ENCODE results near the gene MSL2. TPM values are rescaled to one million over a fixed set of nuclear protein-coding genes. Genes with fewer than 3 reads are reported as not detected.

Gene MSL2
- total RNA-seq, 2 experiments from 2014 or later = 27.1 to 55.6 TPM

DNA sequence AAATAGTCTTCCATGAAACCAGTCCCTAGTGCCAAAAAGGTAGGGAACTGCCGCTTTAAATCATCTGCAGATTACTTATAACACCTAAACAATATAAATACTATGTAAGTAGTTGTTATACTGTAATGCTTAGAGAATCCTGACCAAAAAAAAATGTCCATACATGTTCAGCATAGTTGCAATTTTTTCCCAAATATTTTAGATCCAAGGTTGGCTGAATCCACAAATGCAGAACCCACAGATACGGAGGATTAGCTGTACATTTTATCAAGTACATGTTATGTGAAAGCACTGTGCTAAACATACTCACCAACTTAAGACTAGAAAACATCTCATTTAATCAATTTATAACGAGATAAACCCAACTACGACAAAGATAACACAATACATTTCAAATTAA lies 9.3 kb downstream of the MSL2 start:
- CTCF ChIA-PET (ENCODE audit: unreplicated experiment) = no interaction called here
- H4K20me1 ChIP-seq (ENCODE audit: insufficient read depth, low read length) = peaks cover 64% of the 10 kb centered on the region

DNA sequence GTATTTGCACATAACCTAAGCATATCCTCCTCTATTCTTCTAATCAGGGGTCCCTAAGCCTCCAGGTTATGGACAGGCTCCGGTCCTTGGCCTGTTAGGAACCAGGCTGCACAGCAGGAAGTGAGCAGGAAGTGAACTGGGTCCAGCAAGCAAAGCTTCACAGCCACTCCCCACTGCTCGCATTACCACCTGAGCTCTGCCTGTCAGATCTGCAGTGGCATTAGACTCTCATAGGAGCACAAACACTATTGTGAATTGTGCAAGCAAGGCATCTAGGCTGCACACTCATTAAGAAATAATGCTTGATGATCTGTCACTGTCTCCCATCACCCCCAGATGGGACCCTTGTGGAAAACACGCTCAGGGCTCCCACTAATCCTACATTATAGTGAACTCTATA lies 9.8 kb downstream of the MSL2 start:
- H3K79me2 ChIP-seq (ENCODE audit: insufficient read depth, low read depth, low read length) = peaks cover 100% of the 10 kb centered on the region
- intact Hi-C loops (cut with micrococcal nuclease; ENCODE audit: unreplicated experiment) = no loop called here

More for the DNA sequence above, 9.3 kb downstream of the MSL2 start:
- POLR2A ChIA-PET = interaction anchor here (0.5 to 2.4 kb wide), 4 partner anchors 10 to 451 kb away, joined by 3 to 14 read pairs (median 5); partner anchors contain the start of gene MSL2
- DNase-seq (ENCODE audit: low spot score) = no peak
- Histone ChIP-seq H2AFZ (ENCODE audit: low read length) (no peak overlapping the region), H3K27ac (ENCODE audit: low read depth, low read length, poor library complexity, severe bottlenecking) (no peak overlapping the region), H3K4me2 (ENCODE audit: low read length) (peak overlapping the region; percentile 84), H3K9me3 (ENCODE audit: low read length) (peaks cover 5% of the 10 kb centered on the region; the same call in 1 of the 2 replicates), H3K79me2 (ENCODE audit: insufficient read depth, low read depth, low read length) (peaks cover 100% of the 10 kb centered on the region), H3K4me1 (ENCODE audit: insufficient read depth, low read length, poor library complexity, severe bottlenecking) (peaks cover 64% of the 10 kb centered on the region), H3K4me3 (ENCODE audit: low read depth, low read length, poor library complexity, severe bottlenecking) (no peak overlapping the region), H3K9me2 (ENCODE audit: insufficient read depth, low read length) (no peaks in the 10 kb centered on the region), H3K36me3 (ENCODE audit: insufficient read depth, low read length) (peaks cover 39% of the 10 kb centered on the region)
- TF ChIP-seq CTCF (conservative IDR thresholded peaks at IDR 0.05; ENCODE audit: low read length) = no peak
- no peak for TF ChIP-seq EZH2phosphoT487 (IDR thresholded peaks at IDR 0.05; ENCODE audit: borderline replicate concordance, low read depth, low read length)
- BruUV-seq (replicated peaks) = no TSS peak
- intact Hi-C loops (cut with micrococcal nuclease; ENCODE audit: unreplicated experiment) = no loop called here

More for the DNA sequence above, 9.8 kb downstream of the MSL2 start:
- Histone ChIP-seq H3K4me2 (ENCODE audit: low read length) (peak overlapping the region; percentile 35; the same call in 1 of the 2 replicates), H3K9me2 (ENCODE audit: insufficient read depth, low read length) (no peaks in the 10 kb centered on the region), H3K4me3 (ENCODE audit: low read depth, low read length, poor library complexity, severe bottlenecking) (no peak overlapping the region), H2AFZ (ENCODE audit: low read length) (no peak overlapping the region), H3K9me3 (ENCODE audit: low read length) (peaks cover 5% of the 10 kb centered on the region; the same call in 1 of the 2 replicates), H3K27ac (ENCODE audit: low read depth, low read length, poor library complexity, severe bottlenecking) (peak overlapping the region; percentile 6), H3K36me3 (ENCODE audit: insufficient read depth, low read length) (peaks cover 34% of the 10 kb centered on the region), H4K20me1 (ENCODE audit: insufficient read depth, low read length) (peaks cover 62% of the 10 kb centered on the region), H3K4me1 (ENCODE audit: insufficient read depth, low read length, poor library complexity, severe bottlenecking) (peaks cover 61% of the 10 kb centered on the region)
- BruUV-seq (replicated peaks) = no TSS peak
- ChIA-PET CTCF (ENCODE audit: unreplicated experiment) (no interaction called here), POLR2A (interaction anchor here (0.5 to 0.6 kb wide), 2 partner anchors 52 to 451 kb away, joined by 3 to 4 read pairs; no protein-coding TSS in a partner anchor)
- peak; percentile 54 for DNase-seq (ENCODE audit: low spot score)
- TF ChIP-seq CTCF (conservative IDR thresholded peaks at IDR 0.05; ENCODE audit: low read length) = no peak
- no peak for TF ChIP-seq EZH2phosphoT487 (IDR thresholded peaks at IDR 0.05; ENCODE audit: borderline replicate concordance, low read depth, low read length)

Measured in OCI-LY7 (cell line).